HT1080 (cell line): Measurements from ENCODE around the gene ASCL3. TPM values are rescaled to one million over a fixed set of nuclear protein-coding genes. Genes with fewer than 3 reads are reported as not detected.
"Not testable (repeated sequence)": the region's sequence is repeated elsewhere in the genome, so short reads cannot be mapped to it uniquely, and the experiment has no call there.

Experiments
- DNase-seq: peaks from one replicate; pipeline ENCODE4 v3.0.0-alpha.2; 2015; ENCODE audit warnings: low read depth
- polyA plus RNA-seq, 2 experiments: library from polyadenylated mRNA; depleted of rRNA; stranded (reverse); fragments of >200 nt; gene quantifications; 2 replicates each; pipeline ENCODE4 v1.2.3, GENCODE V29; 2015
- total RNA-seq: library from RNA; depleted of rRNA; stranded (reverse); fragments of >200 nt; shearing (Covaris generic); gene quantifications from 2 replicates; pipeline ENCODE4 v1.2.3, GENCODE V29; 2014; rRNA removed

Gene ASCL3, protein sequence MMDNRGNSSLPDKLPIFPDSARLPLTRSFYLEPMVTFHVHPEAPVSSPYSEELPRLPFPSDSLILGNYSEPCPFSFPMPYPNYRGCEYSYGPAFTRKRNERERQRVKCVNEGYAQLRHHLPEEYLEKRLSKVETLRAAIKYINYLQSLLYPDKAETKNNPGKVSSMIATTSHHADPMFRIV
- not detected in 2 replicates for total RNA-seq
- polyA plus RNA-seq (2015; cell fraction: cytosol; rRNA removed): not detected in 2 replicates
- polyA plus RNA-seq (2015; cell fraction: nucleus; rRNA removed): not detected in 2 replicates

DNA sequence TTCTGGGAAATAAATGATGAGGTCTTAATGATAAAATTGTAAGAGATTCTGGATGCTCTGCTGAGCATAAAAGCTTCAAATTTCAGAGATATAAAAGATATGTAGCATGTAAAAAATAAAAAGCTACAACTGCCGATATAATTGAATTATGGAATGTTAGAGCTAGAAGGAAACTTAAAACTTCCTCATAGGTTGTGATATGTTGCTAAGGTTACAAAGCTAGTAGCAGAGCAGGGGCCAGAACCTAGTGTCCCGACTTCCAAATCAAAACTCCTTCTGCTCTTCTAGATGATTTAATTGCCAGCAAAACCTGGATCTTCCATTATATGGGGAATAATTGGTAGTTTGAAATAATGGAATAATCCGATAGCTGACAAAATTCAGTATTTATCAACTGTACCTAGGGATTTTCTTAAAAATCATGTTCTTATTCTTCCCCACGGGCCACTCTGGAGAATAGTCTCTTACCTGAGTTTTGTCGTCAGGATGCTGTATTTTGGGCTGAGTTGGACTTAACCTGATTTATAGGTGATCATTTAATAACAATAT, at the start of gene ASCL3:
TSS of gene ASCL3 (minus strand) at position 499 of the 549 bp plus-strand sequence. CDS start 4,855 bp downstream, outside the sequence.
- no peak for DNase-seq

DNA sequence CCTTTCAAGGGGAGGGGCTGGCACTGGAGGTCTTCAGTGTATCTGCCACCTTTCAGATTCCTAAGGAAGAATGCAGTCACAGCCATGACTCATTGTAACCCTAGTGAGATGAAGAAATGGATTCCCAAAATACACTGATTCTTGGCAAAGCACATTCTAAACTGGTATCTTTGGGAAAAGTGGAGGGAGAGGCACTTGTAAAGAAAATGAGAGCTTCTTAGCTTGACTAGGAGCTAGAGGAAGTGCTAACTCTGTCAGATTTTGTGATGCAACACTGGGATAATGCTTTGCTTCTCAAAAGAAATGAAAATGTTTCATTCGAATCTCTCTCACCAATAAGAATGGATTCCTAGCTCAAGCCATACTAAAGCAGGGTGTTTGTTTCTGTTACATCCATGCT, 46.6 kb upstream of the ASCL3 start:
- DNase-seq: peak; percentile 59

DNA sequence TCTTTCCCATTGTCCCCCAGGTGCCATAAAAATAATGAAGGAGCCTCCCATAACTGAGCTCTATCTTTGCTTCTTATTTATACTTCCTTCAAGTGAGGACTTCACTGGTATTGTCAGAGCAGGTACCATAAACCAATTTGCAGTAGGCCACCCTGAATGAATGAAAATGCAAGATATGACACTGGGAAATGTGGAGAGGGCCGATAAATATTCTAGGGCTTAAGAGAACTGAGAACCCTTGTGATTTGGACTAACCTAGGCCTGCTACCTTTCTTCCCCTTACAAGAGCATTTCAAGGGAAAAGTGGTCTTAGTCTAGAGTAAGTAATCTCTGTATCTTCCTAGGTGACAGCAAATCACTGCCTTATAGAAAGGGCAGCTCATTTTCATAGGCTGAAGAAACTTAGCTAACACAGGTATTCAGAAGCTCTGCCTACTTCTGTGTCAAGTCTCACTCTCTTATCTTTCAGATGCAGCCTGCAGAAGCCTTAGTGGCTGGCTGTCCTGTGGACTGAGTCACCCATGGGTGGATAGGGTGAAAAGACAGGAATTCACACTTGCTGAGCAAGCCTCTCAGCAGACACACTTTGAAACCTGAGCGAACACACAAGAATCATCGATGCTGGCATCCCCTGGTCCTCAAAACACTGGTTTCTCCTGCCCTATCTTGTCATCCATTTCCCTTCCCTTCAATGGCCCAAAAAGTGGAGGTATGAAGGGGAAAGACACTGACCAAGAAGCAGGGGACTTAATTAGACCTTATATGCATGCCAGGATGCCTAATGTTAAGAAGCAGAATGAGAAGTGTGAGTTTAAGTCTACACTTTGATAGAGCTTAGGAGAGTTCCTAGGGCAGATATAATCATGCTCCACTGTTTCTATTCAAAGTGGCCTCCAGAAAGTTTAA, 45.8 kb upstream of the ASCL3 start:
- DNase-seq: peak; percentile 61

DNA sequence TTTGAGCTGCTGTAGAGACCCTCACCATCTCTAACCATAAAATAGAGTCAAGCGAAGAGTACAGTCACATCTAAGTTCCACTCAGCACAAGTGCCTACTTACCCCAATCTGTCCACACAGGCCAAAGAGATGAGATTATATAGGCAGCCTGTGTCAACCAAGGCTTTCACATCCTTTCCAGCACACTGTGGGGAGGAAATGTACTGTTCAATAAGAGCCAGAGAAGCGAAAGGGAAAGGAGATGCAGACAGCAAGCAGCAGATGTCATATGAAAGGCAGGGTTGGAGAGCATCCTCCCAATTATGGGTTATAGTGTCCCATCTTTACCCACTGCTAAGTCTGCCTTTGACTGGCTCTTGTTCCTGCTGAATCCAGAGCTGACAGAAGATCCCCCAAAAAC, 44.6 kb upstream of the ASCL3 start:
- no peak for DNase-seq

DNA sequence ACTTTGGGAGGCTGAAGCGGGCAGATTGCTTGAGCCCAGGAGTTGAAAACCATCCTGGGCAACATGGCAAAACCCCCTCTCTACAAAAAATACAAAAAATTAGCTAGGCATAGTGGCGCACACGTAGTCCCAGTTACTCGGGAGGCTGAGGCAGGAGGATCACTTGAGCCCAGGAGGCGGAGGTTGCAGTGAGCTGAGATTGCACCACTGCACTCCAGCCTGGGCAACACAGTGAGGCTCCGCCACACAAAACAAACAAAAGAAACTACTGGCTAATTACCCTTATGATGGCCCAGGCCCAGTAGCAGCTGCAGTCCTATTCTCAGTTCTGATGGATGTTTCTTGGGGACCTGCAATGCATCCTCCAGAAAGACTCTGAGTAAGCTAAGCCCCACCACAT, 44.0 kb upstream of the ASCL3 start:
- not testable (repeated sequence) for DNase-seq

DNA sequence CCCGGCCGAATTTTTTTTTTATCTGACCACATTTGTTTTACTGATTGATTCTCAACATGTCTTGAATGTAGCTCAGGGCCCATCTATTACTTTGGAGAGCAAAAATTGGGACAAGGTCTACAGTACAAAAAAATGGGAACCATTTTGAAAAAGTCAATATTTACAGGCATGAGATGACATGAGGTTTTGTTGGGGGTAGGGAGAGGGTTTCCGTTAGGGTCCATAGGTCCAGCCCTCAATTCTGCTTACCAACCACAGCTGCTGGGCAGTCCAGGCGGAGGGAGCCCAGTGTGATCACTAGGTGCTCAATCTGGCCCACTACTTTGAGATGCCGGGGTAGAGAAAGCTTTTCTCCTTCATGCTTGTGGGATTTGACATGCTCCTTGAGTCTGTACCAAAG, 42.6 kb upstream of the ASCL3 start:
- no peak for DNase-seq

DNA sequence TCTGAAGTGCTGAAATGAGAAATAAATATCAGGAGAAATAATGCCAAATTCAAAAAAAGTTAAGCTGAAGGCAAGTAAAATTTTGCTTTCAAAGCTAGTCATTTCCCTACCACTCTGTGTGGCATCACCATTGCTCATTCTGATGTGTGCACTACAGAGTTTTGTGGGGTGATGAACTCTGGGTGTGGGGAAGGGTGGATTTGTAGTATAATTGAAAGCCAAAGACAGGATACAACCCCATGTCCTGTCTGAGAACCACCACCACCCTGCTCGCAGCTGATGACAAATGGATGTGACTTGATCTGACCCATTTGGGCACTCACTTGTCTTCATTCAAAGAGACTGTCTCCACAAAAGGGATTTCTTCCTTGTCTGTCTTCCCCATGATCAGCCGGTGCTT, 40.7 kb upstream of the ASCL3 start:
- no peak for DNase-seq

DNA sequence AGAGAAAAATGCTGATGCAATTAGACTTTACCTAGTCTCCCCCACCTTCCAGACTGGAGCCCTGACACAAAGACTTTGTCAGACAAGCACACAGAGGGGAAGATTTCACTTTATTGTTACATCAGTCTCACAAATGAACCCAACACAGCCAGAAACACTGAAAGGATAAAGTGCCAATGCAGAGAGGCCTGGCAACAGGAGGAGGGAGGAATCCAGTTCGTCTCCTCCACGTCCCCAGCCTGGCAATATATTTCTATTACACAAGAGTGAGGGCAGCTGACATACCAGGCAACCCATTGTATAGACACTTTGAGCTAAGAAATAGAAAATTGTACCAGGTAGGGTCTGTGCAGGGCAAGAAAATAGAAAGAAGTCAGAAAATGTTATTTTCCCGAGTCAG, 37.7 kb upstream of the ASCL3 start:
- no peak for DNase-seq

DNA sequence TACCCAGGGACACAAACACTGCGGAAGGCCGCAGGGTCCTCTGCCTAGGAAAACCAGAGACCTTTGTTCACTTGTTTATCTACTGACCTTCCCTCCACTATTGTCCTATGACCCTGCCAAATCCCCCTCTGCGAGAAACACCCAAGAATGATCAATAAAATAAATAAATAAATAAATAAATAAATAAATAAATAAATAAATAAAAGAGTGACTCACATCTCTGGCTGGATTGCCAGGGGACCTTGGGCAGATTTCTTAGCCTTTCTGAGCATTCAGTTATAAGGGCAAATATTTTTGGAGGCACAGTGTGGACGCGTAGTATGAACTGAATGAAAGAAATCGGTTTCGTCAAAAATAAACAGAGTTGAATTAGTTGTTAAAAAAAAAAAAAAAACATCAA, 36.5 kb upstream of the ASCL3 start:
- DNase-seq: not testable (repeated sequence)

DNA sequence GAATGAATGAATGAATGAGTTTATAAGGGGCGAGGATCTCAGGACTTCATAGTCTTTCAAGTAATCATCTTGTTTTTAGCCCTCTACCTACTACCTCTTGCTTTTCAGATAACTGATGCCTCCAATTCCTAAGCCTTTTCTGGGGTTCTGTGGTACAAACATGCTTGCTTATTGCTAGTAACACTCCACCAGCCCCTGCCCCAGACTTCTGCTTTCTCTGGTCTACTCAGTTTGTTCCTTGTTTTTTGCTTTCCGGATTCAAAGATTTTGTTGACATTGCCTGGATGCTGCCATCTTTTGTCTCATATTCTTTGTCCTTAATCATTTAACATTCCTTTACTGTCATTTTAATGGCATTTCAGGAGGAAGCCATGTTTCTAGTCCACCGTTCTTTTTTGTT, 30.3 kb upstream of the ASCL3 start:
- no peak for DNase-seq

DNA sequence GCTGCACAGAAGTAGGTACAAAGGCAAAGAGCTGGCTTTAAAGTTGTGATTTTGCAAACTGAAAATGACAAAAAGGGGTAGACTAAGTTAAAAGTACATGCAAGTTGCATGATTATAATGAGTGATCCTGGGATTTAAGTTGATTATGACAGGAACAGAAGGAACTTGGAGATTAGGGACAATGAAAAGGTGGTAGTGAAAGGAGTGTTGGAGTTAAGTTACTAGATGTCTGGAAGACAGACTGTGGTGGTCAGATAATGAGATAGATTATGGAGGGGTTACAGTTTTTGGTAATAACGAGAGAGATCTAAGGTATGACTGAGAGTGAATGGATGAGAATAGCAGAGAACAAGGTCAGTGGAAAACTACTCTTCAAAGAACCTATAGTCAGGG, 29.1 kb upstream of the ASCL3 start:
- DNase-seq: no peak

DNA sequence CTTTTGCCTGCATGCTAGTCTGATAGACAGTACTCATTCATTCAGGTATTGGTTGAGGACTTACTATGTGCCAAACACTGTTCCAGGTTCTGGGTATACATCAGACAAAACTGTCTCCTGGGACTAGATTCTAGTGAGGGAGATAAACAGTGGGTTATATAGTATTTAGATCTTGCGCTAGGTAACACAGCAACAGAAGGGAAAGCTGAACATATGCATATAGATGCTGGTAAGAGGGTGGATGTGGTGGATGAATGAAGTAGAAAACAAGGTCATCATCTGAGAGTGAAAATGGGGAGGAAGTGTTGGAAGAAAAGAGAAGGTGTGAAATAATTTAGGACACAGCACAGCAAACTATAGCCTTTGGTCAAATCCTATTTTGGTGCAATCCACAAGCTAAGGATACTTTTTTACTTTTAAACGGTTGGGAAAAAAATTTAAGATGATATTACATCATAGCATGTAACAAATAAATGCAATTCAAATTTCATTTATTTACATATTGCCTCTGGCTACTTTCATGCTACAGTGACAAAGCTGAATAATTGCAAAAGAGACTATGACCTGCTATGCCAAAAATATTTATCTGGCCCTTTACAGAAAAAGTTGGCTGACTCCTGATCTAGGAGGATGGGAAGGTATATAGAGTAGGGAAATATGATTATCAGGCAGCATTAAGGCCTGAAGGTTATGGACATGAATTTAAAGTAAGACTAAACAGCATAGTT, 28.5 kb upstream of the ASCL3 start:
- no peak for DNase-seq

DNA sequence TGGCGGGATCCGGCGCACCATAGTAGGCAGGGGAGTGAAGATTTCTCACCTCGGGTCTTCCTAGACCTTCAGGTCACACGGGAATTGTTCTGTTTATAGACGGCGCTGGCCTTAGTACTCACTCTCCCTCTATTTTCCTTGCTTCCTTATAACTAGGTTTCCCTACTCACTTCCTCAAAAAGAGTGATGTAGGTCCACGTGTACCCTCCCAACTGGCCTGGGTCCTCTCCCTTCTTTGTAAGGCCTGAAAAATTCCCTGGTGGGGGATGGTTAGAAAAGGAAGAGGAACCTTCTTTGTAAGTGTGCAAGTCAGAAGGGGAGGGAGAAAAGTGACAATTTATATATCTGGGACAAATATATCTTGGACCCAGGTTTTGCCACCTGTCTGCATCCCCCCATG, 24.4 kb upstream of the ASCL3 start:
- no peak for DNase-seq

DNA sequence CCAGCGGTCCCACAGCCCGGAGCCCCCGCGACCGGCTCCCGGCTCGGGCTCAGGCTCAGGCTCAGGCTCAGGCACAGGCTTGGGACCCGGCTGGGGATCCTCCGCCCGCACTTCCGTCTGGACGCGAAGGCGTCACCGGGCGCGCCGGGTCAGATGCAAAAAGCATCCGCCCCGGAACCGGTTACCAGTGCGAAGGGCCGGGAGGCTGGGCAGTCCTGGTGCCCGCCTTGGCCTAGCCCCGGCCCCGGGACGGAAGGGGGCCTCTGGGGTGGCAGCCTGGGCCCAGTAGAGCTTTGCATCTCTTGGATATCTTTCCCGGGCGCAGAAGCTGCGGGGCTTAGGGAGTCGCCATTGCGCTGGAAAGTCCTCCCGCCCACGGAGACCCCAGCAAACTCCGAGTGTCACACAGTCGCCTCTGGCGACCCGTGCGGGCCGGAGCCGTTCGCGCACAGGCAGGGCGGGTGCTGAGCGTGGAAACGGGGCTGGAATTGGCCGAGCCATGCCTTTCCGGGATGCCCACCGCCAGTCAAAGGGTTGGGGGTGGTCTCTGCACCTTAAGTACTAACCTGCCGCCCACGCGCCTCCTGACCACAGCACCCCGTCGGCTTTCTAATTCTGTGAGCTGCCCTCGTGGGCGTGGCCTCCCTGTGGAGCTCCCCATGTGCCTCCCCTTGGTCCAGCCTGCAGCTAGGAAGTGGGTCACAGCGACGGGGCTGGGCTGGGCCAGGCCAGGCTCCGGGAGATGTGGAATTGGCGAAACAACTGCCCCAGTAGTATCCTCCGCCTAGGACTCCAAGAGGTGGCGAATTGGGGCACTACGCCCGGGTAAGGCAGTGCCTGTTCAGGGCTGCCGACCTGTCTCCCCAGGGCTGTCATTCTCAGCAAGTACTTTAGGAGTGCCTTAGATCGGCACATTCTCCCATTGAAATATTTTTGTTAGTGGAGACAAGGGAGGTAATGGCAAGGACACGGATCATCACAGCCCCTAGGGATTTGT, 21.8 kb upstream of the ASCL3 start, which contains the start of gene TMEM9B:
TSS of gene TMEM9B (minus strand) at position 119 of the 997 bp plus-strand sequence. CDS start 129 bp downstream, outside the sequence.
- DNase-seq: peak; percentile 91

DNA sequence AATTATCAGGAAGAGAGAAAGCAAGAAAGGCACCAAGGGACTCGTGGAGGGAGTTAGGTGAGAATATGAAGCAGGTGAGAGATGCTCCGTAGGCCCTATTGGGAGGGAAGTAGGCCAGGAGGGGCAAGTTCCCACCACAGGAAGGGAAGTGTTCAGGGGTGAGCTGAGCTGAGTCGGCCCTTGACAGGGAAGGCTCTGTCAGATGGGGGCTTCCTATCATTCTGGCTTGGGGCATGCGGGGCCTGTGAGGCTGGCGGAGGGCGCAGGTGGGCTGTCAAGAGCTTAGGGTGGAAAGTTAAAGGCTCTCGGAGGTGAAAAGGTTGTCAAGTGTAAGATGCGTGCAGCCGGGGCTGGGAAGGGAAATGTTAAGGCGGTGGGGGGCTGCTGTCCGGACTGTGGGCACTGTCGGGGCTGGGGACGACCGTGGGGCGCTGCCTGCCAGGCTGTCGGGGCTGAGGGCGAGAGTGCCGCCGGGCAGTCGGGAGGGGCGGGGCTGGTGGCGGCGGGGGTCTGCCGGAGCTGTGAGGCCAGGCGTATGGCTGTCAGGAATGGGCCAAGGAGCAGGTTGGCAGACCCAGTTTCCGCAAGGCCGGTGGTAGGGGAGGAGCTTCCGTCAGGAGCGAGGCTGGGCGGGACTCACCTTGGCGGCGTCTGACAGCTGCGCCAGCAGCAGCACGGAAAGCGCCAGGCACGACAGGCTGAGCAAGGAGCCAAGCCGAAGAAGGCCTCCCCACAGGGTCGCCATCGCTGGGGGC, 20.9 kb upstream of the ASCL3 start:
- no peak for DNase-seq

DNA sequence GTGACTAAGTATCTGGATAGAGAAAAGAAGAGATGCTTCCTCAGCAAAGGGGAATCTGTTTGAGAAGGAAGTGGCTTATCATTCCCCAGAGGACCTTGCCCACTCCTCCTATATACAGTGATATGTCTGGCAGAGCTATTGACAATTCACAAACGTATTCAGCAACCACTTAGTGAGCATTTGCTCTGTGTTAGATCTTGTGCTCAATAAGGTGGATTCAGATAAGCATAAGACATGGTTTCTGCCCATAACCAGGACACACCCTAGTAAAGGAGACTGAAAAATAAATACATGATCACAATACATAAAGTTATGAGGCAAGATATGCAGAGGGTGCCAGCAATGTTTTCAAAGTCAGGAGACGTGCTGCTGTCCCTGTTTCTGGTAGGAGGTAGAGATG, 20.0 kb upstream of the ASCL3 start:
- DNase-seq: no peak

DNA sequence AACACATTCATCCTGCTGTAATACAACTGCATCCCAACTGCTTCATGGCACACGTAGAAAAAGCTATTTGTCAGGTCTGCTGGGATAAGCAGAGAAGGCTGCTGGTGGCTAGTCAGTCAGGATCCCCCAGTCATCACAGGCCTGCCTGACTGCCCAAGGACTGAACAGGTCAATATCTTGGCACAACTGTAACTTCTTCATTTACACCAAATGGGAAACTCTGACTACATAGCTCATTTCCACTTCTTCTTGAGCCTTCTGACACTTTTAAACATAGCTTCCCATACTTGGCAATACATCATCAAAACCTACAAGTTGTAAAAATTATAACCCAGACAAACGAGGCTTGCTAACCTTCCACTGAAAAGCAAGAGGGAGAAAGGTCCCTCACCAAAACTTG, 18.6 kb upstream of the ASCL3 start:
- no peak for DNase-seq

DNA sequence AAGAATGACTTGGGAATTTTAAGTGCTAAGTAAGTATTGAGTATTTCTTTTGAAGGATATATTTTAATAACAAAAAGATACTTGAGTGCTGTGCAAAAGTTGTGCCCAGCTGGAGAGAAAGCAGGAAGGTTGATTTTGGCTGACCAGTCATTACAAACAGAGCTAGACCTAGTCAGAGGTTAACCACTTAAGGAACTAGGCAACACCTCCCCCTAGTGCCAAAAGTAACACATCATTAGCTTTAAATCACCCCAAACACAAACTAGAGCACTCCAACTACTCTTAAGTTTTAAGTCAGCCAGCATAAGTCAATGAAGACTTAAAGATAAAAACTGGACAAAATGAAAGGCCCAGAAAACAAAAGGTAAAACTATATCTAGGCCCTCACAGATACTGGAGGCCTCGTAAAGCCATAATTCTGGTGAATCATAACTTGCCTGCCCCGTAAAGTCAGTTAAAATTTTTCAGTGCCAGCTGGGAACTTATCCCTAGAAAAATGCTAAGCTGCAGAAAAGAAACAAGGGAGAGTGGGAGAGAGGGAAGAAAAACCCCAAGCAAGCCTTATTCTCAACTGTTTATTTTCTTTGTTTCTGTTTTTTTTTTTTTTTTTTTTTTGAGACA, 16.8 kb upstream of the ASCL3 start:
- DNase-seq: peak; percentile 75

DNA sequence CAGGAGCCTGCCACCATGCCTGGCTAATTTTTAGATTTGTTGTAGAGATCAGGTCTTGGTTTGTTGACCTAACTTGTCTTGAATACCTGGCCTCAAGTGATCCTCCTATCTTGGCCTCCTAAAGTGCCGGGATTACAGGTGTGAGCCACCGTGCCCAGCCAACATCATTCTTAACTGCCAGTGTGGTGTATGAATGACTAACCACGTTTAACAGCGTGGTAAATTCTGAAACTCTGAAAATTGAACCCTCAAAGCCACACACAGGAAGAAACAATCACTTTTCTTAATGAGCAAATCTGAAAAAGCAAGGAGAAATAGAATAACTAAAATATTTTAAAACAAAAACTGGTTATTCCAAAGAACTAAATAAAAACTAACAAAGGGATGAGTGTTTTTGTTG, 14.0 kb upstream of the ASCL3 start:
- DNase-seq: no peak
